Stimulated activated CD4-positive, alpha-beta T cell treated with anti-CD3 and anti-CD28 coated beads, TNF-alpha, amount 100 ng/mL, for 1 hour (primary cell): ENCODE measurements around the gene SMCO1.
A peak's percentile ranks its signal among the peaks of the same experiment; 100 is the strongest.
"Not testable (repeated sequence)": the region's sequence is repeated elsewhere in the genome, so short reads cannot be mapped to it uniquely, and the experiment has no call there.

Source experiments
- DNase-seq, 3 donors: peaks; one replicate each; pipeline ENCODE4 v3.0.0-alpha.2; 2020; ENCODE audit warnings: low read depth in 3 of 3, low spot score in 1 of 3

The SMCO1 gene

GRCh38 chr3:196523841-196524240 lies 8.7 kb upstream of the SMCO1 start:
- no peak for DNase-seq

- DNase-seq, result not testable (repeated sequence)
Observed at GRCh38 chr3:196521291-196521690, 6.1 kb upstream of the SMCO1 start.

GRCh38 chr3:196519718-196520082 lies 4.6 kb upstream of the SMCO1 start:
- DNase-seq, result peak in 1 of 3 donors; percentile 22

- DNase-seq, result peak in 1 of 3 donors; percentile 29
Observed at GRCh38 chr3:196518966-196519717, 4.0 kb upstream of the SMCO1 start.

- no peak for DNase-seq
Observed at GRCh38 chr3:196517919-196518318, 2.8 kb upstream of the SMCO1 start.

GRCh38 chr3:196517162-196517800 lies 2.1 kb upstream of the SMCO1 start:
- no peak for DNase-seq

GRCh38 chr3:196514350-196514716 lies 813 bp downstream of the SMCO1 start:
- no peak for DNase-seq

GRCh38 chr3:196513697-196514349 lies 1.3 kb downstream of the SMCO1 start:
- no peak for DNase-seq

GRCh38 chr3:196511646-196512425 lies 3.3 kb downstream of the SMCO1 start:
- DNase-seq, result not testable (repeated sequence)

GRCh38 chr3:196511108-196511507 lies 4.0 kb downstream of the SMCO1 start:
- DNase-seq, result not testable (repeated sequence)

GRCh38 chr3:196506687-196507086 lies 8.5 kb downstream of the SMCO1 start:
- DNase-seq, result no peak

GRCh38 chr3:196504556-196504955 lies 10.6 kb downstream of the SMCO1 start:
- no peak for DNase-seq

GRCh38 chr3:196504077-196504398 lies 11.1 kb downstream of the SMCO1 start:
- DNase-seq, result not testable (repeated sequence)

GRCh38 chr3:196503196-196504076 lies 11.7 kb downstream of the SMCO1 start, which contains the start of gene RNF168:
Gene RNF168, minus strand, starts transcription at chr3:196503768. Its CDS starts 595 bp downstream, at chr3:196503173.
- DNase-seq, result peak; percentile 74 to 90 (median 77)

- DNase-seq, result peak; percentile 18 to 26 (median 23)
Observed at GRCh38 chr3:196502775-196503195, 12.4 kb downstream of the SMCO1 start.

GRCh38 chr3:196501316-196502044 lies 13.7 kb downstream of the SMCO1 start:
- DNase-seq, result peak in 1 of 3 donors; percentile 8

- no peak for DNase-seq
Observed at GRCh38 chr3:196499807-196500524, 15.2 kb downstream of the SMCO1 start.

- DNase-seq, result no peak
Observed at GRCh38 chr3:196499061-196499460, 16.1 kb downstream of the SMCO1 start.

- no peak for DNase-seq
Observed at GRCh38 chr3:196498297-196498696, 16.8 kb downstream of the SMCO1 start.
